Measurements from ENCODE around the gene ELF5.

Gene ELF5

DNA sequence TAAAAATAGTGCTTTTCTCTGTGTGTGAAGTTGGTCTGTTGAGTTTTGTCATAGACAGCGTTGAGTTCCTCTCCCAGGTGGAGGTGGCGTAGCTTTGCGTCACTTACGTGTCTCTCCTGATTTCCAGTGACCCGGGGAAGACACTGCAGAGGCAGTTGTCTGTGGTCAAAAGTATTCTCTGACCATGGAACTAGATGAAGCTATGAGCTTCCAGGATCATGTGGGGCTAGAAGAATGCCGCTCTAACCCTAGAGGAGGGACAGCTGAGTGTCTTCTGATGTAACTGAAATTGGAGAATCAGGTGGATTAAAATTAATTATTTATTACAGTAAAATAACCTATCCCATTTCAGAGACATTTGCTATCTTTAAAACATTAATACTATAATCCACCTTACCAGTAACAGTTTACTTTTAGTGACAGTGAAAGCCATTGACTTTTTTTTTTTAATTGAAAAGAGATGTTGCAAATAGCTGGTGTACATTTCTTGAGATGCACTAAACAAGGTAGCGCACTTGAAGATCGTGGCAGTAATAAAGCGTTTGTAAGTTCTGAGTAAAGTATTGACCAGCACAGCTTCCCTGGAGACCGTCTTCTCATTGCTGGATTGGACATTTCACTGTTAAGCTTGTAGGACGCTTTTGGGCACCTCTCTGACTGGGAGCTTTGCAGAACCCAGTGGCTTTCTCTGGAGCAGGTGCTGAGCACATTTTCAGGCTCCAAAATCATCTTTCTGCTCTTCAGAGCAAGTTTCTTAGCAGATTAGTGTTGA is 65.2 kb downstream of the ELF5 start:
- no peak for DNase-seq

DNA sequence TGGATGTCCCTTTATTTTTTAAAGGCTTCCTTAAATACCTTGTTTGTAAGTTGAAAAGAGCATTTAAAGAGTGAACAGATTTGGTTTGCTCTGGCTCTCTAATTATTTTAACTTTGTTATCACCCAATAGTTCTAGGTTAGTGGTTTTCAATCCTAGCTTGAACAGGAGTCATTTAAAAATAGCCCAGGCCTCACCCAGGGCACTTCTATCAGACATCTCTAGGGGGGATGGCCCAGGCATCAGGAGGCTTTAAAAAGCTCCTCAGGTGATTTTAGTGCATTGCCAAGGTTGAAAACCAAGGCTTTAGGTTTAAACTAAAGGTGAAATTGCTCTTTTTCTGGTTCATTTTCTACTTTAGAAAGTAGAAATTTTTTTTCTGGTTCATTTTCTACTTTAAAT is 66.5 kb downstream of the ELF5 start:
- no peak for DNase-seq

DNA sequence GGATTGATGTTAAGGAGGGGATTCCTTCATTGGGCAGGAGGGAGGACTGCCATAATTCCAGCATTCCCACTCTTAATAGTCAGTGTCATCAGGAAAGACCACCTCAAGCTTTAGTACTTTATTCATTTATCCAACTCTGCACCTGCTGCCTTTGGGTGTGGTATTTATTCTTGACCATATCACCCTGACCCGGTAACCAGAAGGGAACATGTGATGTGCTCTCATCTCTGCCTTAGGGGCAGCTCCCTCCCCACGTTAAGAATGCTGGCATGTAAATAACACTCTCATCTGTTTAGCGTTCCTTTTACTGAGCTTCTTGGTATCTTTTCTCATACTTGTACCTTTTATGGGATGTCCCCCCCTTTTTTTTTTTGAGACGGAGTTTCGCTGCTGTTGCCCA is 67.2 kb downstream of the ELF5 start:
- DNase-seq, result no peak

DNA sequence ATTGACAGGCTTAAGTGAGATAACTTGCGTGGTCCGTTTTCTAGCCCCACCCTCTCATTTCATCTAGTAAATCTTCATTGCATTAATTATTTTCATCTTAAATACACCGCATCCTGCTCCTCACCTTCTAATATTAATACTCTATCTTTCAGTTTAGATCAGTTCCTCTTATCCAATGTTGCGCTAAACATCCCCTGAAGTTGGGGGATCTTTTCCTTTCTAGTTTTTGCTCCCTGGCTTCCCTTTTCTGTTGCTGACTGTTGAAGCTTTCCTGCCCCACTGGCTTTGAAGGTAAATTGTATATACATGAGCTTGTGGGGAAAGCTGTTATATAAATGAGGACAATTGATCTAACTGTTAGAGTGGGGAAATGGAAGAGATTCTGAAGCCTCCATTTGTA is 67.6 kb downstream of the ELF5 start:
- no peak for DNase-seq

DNA sequence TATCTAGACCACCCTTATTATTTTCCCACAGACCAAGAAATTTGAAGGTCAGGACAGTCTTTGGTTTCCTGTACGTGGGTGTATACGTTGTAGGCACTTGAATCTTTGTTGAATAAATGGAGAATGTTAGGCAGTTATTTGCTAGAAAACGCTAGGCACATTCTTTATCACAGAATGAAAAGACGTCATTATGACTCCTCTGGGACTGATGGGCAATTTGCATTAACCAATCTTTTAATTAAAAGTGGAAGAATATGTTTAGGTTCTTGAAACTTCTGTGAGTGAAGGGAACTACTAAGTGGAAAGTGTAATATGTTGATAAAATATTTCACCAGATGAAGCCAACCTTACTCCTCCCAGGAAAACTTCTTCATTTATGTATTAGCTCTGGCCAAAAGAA is 69.2 kb downstream of the ELF5 start:
- DNase-seq, result no peak

DNA sequence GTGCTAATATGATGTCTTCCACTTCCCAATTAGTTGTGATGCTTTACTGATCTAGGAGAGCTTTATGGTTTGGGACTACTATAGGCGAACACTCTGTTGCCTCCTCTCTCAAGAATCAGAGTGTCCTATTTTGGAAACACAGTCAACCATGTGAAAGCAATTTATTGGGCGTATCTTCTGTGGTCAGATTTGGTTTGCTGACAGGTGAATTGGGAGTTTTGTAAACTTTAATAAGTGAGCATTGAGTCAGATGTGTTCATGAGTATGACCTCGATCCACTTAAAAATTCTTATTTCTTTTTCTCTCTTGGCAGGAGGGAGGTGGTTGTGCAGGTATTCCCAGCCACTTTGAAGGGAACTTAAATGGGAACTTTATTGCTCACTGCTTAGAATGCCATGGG is 70.5 kb downstream of the ELF5 start:
- DNase-seq, result no peak

DNA sequence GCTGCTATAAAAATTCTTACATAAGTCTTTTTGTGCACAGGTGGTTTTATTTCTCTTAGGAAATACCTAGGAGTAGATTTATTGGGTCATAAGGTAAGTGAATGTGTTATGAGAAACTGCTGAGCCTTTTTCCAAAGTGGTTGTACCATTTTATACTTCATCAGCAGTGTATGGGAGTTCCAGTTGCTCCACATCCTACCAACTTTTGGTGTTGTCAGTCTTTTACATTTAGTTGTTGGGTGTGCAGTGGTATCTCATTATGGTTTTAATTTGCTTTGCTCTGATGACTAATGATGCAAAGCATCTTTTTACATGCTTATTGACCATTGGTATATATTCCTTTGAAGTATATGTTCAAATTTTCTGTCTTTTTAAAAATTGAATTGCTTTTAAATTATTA is 71.8 kb downstream of the ELF5 start:
- no peak for DNase-seq

DNA sequence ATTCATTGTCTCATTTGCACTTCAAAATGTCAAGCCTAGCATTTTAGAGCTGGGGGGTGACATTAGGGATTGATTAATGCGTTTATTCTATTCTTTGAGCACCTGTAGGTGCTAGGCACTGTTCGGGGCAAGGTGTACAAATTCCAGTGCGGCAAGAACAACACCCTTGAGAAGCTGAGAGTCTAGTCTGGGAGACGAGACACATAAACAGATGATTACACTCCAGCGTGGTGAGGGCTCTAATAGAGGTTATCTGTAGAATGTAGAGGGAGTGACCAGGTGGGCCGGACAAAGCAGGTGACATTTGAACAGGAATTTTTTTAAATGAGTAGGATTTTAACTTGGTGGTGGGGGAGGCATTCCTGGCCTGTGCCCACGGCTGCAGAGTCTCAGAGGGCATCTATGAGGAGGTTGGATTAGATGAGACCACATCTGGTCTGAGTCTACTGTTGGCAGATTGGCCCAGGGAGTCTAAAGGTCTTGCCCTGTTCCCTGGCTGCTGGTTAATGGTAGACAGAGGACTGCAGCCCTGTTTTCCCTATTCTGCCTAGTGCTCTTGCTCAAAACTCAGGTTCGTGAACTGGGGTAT is 73.9 kb downstream of the ELF5 start:
- DNase-seq, result no peak

DNA sequence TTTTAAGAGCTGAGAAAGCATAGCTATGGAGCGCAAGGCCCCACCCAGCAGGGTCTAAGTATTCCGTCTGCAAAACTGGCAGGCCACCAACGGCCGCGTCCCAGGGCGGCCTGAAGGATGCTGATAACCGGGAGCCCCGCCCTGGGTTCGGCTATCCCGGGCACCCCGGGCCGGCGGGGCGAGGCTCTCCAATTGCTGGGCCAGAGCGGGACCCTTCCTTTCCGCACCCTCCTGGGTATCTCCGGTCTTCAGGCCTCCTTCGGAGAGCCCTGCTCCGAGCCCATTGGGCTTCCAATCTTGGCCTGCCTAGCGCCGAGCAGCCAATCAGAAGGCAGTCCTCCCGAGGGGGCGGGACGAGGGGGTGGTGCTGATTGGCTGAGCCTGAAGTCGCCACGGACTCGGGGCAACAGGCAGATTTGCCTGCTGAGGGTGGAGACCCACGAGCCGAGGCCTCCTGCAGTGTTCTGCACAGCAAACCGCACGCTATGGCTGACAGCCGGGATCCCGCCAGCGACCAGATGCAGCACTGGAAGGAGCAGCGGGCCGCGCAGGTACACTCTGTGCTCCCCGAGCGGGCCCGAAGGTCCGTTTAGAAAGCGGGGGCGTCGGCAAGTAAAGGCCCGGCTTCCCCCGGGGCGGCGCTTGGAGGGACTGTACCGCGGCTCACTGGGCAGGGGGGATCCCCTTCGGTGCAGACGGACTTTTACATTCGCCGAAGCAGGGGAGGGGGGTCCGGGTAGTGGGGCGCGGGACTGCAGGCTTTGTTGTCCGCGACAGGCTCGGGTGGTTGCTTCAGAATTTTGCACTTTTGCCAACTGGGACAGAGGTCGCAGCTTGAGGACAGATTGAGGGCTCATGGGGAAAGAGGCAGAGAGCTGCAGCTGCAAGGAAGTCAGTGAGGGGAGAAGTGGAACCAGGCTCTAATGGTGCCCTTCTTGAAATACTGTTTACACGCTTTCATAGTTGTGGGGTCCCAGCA is 74.8 kb downstream of the ELF5 start, which contains the start of gene CAT:
Gene CAT, plus strand, starts transcription at position 406 of the 979 bp plus-strand sequence. Its CDS starts 80 bp downstream, at position 486.
- DNase-seq, result peak; percentile 97

DNA sequence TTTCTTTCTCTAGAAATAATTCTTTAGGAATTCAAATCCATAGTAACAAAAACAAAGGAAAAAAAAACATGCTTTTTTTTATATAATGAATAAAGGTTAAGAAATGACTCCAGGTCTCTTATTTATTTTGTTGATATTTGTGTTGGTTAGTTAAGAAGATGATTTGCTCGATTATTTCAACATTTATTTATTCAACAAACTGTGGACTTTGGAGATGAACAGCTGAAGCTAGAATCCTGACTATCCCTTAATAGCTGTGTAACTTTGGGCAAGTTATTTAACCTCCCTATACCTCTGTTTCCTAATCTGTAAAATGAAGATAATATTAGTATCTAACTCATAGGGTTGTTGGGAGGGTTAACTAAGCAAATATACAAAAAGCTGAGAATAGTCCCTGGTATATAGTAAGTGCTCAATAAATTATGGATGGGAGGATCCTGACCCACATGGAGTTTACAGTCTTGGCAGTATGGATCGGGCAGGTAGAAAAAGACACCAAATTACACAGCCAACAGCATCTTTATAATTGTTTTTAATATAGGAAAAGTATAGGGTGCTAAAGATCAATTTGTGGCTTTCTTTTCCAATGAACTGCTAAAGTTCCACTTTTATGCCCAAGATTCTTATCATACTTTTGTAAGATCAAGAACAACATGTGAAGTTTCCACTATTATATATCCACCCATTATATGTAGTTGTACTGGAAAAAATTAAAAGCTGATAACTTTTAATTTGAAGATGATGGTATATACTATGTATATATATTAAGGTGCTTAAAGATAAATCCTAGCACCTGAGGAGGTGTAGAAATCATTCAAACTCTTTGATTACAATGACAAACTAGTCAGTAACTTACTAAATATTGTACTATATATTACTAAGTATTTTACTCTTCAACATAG is 76.1 kb downstream of the ELF5 start:
- DNase-seq, result no peak

DNA sequence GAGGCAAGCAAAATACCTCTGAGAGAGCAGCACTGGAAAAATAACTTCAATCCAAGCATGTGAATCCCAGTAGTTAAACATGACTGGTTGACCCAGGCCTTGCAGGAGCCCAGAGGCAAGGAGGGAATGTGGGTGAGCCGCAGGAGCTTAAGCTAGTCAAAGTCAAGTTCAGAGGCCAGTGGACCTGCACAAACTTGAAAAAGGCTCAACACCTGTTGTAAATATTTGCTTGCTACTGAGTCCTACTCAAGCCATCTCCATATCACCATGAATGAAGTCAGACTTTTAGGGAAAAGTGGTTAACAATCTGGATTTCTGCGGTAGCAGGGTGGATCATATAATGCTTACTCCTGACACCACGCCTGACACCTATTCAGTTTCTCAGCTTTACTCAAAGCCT is 79.7 kb downstream of the ELF5 start:
- no peak for DNase-seq

DNA sequence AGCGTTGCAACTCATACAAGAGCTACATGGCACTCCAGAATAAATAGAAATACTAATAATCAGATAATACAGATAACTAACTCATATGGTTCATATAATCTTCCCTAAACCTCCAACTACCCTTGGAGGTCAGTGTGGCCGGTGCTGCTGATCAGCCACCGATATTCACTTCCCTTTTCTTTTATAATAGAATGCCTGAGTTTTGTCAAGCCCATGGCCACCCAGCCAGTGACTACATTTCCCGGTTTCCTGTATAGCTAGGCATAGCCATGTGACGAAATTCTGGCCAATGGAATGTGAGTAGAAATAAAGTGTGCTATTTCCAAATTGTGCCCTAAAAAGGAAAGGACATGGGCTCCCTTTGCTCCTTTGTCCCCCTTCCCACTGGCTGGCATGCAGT is 80.8 kb downstream of the ELF5 start:
- DNase-seq, result no peak

DNA sequence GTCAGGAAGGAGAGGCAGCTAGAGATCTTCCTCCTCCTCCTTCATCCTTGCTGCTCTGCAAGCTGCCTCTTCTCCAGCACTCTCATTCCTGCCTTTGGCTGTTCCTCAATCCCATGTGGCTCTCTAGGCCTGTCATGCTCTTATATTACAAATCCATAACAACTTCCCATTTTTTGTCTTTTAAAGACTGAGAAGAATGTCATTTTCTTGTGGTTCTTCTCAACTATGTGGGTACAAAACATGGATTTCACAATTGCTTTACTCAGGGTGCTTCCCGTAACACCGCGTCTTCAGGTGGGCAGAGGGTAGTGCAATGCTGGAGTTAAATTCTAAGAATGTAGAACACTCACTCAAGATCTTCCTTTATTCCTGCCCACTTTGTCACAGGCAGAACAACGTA is 81.6 kb downstream of the ELF5 start:
- no peak for DNase-seq

Measured in activated effector memory CD4-positive, alpha-beta T cell treated with Interleukin-2 at 50 U/mL for 16 hours (primary cell).